NAMALWA (cell line): Measurements from ENCODE around the gene GAPT.
"Not testable (repeated sequence)": the region's sequence is repeated elsewhere in the genome, so short reads cannot be mapped to it uniquely, and the experiment has no call there.

Source experiments
- DNase-seq: peaks from one replicate; pipeline ENCODE4 v3.0.0-alpha.2; 2015; ENCODE audit warnings: low spot score

GAPT gene

DNA sequence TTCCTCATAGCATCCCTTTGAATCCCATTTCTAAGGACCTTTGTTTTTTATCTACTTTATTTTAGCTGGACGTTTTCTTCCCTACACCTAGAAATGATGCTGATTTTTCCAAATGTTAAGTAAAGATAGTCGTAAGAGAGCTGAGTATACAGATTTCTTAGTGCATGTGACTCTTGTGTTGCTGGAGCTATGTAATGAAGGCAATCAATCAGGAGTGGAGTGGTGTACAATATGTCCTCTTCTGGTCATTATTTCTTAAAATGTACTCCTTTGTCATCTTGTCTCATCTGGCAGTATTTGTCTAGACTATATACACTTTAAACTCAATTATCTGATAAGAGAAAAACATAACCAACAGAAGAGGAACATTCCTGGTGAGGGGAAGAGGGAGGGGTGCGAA, 13.5 kb downstream of the GAPT start:
- no peak for DNase-seq

DNA sequence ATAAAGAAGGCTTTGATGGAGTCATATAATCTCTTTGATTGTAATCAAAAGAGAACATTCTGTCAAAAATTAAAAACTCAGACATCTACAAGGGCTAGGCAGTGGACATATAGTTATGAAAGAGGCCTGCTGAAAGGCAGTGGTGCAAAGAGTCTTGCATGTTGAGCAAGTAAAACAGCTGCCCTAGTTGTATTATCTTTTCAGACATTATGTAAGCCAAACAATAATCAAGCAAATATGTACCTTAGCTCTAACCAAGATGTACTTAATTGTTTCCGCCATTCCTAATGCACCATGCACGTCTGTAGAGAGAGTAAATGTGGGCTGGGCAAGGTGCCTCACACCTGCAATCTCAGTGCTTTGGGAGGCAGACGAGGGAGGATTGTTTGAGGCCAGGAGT, 14.3 kb downstream of the GAPT start:
- no peak for DNase-seq

DNA sequence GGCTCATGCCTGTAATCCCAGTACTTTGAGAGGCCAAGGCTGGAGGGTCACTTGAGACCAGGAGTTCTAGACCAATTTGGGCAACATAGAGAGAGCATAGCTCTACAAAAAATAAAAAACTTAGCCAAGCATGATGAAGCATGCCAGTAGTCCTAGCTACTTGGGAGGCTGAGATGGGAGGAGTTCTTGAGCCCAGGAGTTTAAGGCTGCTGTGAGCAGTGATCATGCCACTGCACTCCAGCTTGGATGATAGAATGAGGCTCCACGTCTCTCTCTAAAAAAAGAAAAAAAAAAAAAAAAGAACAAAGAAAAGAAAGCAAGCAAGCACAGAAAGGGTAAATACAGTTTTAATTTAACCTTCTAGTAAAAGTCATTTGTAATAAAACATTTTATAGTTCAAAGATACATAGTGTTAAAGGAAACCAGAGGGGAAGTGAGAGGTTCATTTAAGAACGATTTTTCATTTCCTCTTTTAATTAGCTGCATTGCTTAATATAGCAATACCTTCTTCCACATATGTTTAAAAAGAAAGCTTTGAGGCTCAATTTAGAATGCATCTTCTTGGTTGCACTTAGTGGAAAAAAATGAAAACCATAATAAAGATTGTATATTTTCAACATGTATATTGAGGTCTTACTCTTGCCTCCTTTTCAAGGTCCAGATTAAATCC, 14.9 kb downstream of the GAPT start:
- no peak for DNase-seq

DNA sequence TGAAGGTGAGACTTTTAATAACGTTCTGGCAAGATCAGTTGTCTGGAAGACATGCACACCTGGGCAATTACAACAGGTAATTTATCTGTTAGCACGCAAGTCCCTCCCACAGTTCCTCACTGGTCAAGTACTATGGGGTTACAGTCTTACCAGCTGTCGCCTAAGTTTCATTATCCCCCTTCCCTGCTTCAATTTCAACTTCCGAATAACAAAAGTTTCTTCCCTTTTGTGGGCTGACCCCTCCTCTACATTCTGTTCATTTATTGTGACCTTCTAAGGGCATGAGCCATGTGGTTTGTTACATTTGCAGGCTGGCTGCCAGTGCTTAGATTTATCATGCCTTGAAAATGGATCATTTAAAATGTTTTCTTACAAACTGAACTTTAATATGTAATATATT, 16.5 kb downstream of the GAPT start:
- no peak for DNase-seq

DNA sequence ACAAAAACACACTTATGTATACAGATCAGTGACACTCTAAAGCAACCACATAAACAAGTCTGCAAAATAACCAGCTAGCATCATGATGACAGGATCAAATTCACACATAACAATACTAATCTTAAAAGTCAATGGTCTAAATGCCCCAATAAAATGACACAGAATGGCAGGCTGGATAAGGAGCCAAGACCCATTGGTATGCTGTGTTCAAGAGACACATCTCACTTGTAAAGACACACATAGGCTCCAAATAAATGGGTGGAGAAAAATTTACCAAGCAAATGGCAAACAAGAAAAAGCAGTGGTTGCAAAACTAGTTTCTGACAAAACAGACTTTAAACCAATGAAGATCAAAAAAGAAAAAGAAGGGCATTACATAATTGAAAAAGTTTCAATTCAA, 26.0 kb downstream of the GAPT start:
- DNase-seq, result no peak

DNA sequence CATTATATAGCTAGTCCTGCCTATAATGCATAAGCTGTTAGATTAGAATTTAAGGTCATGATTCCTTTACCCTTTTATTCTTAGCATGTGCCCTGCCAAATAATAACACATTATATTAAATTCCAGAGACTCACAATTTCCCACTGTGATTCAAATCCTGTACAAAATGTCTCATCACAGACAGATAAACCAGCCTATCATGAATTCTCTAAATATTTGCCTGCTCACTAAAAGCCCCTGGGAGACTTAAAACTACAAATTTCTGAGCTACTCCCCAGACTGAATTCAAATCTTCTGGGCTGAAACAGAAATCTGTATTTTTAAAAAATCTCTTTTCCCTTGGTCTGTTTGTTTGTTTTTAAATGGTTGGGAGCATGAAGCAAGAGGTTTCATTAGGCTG, 32.7 kb downstream of the GAPT start:
- no peak for DNase-seq

DNA sequence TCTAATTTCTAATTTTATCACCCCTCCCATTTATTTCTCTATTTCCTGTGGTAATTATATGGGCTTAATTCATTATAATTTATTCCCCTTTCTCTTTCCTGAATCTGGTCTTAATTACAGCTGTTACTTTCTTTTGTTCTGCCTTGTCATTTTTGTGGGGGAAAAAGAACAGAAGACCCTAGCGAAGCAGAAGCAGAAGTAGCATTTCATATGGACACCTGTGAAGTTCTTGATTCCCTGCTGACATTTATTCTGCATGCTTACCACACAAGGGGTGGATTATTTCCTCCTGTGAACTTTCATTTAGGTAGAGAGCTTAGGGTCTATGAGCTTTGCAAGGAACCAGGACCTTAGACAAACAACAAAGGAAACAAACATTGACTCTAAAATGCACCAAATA, 33.3 kb downstream of the GAPT start:
- DNase-seq, result no peak

DNA sequence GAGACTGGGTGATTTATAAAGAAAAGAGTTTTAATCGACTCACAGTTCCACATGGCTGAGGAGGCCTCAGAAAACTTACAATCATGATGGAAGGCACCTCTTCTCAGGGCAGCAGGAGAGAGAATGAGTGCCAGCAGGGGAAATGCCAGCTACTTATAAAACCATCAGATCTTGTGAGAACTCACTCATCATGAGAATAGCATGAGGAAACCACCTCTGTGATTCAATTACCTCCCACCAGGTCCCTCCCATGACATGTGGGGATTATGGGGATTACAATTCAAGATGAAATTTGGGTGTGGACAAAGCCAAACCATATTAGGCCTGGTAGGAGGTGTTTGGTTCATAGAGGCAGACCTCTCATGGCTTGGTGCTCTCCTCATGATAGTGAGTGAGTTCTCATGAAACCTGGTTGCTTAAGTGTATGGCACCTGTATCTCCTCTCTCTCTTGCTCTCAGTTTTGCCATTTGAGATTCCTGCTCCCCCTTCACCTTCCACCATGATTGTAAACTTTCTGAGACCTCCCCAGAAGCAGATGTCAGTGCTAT, 39.8 kb downstream of the GAPT start:
- DNase-seq, result no peak

DNA sequence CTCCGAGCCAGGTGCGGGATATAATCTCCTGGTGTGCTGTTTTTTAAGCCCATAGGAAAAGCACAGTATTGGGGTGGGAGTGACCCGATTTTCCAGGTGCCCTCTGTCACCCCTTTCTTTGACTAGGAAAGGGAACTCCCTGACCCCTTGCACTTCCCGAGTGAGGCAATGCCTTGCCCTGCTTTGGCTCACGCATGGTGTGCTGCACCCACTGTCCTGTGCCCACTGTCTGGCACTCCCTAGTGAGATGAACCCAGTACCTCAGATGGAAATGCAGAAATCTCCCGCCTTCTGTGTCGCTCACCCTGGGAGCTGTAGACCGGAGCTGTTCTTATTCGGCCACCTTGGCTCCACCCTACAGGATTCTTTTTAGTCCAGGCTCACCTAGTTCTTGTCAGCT, 50.7 kb downstream of the GAPT start:
- not testable (repeated sequence) for DNase-seq

DNA sequence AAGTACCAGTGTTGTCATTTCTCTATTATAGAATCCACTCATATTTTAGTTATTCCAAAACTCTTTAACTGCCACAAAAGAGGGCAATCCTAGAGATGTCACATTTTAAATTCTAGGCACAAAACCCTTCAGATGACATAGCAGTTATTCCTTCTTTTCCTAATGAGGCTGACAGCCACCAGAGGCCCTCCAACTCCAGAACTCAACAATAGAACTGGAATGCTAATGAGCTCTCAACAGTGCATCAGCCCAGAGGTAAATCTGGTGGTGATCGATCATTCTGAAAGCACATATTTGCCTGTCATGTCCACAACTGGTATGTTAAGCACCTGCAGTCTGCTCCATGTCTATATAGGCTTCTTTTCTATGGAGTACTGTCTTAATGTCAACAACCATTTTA, 51.5 kb downstream of the GAPT start:
- DNase-seq, result no peak

DNA sequence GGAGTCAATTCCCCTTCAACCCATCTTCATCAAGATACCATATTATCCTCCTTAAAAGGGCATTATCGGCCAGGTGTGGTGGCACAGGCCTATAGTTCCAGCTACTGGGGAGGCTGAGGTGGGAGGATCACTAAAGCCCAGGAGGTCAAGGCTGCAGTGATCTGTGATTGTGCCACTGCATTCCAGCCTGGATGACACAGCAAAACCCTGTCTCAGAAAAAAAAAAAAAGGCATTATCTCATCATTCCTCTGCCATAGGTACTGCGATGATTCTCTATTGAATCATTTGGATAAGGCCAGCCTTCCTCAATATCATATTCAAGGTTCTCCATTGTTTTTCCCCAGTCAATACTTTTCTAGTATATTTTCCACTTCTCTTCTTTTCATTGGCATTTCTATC, 52.5 kb downstream of the GAPT start:
- DNase-seq, result no peak

DNA sequence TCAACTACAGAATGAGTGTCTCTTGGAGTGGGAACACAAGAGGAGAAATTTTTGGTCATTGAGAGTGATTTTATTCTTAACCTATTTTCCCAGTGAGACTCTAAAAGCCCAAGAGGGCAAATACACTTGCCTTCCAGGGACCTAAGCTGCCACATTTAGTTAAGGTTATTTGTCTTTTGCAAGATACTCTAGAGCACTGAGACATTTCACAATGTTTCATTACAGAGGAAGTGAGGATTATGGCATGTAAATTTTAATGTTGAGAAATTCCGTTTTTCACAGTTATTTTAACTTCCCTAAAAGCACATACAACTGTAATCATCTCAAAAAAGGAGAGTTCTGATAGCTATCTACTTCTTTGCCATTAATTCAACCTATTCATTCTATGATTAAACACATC, 53.0 kb downstream of the GAPT start:
- no peak for DNase-seq

DNA sequence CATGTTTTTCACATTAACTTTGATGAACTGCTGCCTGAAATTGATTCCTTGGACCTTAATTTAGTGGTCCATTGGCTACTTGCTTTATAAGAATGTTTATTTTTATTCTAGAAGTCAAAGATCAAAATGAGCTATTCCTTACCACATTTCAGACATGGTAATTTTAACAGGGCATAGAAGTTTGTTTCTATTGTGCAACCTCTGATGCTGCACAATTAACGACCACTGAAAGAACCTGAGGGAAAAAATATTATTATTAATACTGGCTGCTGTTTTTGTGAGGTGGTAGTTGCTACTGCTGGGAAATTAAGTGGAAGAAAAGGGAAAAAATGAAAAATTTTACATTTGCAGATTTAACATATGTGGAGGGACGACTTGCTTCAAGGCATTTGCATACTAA, 53.7 kb downstream of the GAPT start:
- DNase-seq, result no peak

DNA sequence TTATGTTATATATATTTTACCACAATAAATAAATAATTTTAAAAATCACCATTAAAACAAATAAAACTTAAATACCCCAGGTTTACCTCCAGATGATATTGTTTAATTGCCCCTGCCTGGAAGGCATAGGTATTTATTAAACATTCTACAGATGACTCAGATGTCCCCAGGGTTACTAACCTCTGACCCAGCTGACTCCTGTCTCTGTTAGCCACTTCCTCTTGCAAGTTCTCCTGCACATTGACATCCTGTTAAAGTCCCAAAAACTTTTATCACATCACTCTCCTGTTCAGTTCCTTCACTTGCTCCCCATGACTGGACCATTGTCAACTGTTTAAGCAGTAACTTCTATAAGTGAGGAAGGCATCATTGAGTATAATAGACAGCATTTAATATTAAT, 54.7 kb downstream of the GAPT start:
- DNase-seq, result no peak
